Loucy (cell line): ENCODE data around the gene LRRIQ1.

Experiments used
- H2AFZ ChIP-seq: fragments of 200-600 bp; sonication (generic); 2 replicates; pipeline ENCODE4 v1.6.0; 2016; ENCODE audit warnings: antibody characterized with exemption, mild to moderate bottlenecking, low read length, moderate library complexity
- H3F3A ChIP-seq: fragments of 200-600 bp; 2 replicates; pipeline ENCODE4 v1.6.0; 2016; ENCODE audit warnings: antibody characterized with exemption, low read depth, mild to moderate bottlenecking
- H3K27me3 ChIP-seq: fragments of 200-600 bp; sonication (generic); 2 replicates; pipeline ENCODE4 v1.6.1; 2014; ENCODE audit warnings: low read length, mild to moderate bottlenecking; ENCODE audit not compliant: insufficient read depth, poor library complexity, severe bottlenecking
- H3K36me3 ChIP-seq: fragments of 200-600 bp; sonication (generic); 2 replicates; pipeline ENCODE4 v1.6.1; 2016; ENCODE audit warnings: low read length; ENCODE audit not compliant: insufficient read depth
- H3K4me1 ChIP-seq: fragments of 200-600 bp; sonication (generic); 2 replicates; pipeline ENCODE4 v1.5.1; 2014; ENCODE audit warnings: low read length, mild to moderate bottlenecking; ENCODE audit not compliant: insufficient read depth, poor library complexity, severe bottlenecking
- H3K4me2 ChIP-seq: fragments of 200-600 bp; sonication (generic); 2 replicates; pipeline ENCODE4 v1.6.0; 2014; ENCODE audit warnings: antibody characterized with exemption, low read length, low read depth, mild to moderate bottlenecking; ENCODE audit not compliant: poor library complexity, severe bottlenecking
- H3K4me3 ChIP-seq: fragments of 200-600 bp; sonication (generic); 2 replicates; pipeline ENCODE4 v1.5.1; 2014; ENCODE audit warnings: low read length, mild to moderate bottlenecking, mixed read lengths; ENCODE audit not compliant: poor library complexity, severe bottlenecking
- H3K79me2 ChIP-seq: fragments of 200-600 bp; sonication (generic); 2 replicates; pipeline ENCODE4 v1.6.1; 2014; ENCODE audit warnings: low read length; ENCODE audit not compliant: insufficient read depth
- H3K9ac ChIP-seq: fragments of 200-600 bp; sonication (generic); 2 replicates; pipeline ENCODE4 v1.6.0; 2014; ENCODE audit warnings: mild to moderate bottlenecking, low read depth, low read length, moderate library complexity; ENCODE audit not compliant: poor library complexity, severe bottlenecking
- H3K9me2 ChIP-seq: fragments of 200-600 bp; sonication (generic); replicated peaks from 2 replicates; pipeline ENCODE4 v1.6.1; 2016; ENCODE audit warnings: low read depth, low read length, mixed read lengths
- H3K9me3 ChIP-seq: fragments of 200-600 bp; sonication (generic); 2 replicates; pipeline ENCODE4 v1.6.1; 2014; ENCODE audit warnings: mild to moderate bottlenecking, antibody characterized with exemption, low read length, low read depth; ENCODE audit not compliant: insufficient read depth
- H4K20me1 ChIP-seq: fragments of 200-600 bp; sonication (generic); 2 replicates; pipeline ENCODE4 v1.6.0; 2014; ENCODE audit warnings: antibody characterized with exemption, low read length, mild to moderate bottlenecking; ENCODE audit not compliant: insufficient read depth, poor library complexity, severe bottlenecking
- CTCF ChIP-seq: fragments of 200-600 bp; sonication (generic); conservative IDR thresholded peaks from 2 replicates; pipeline ENCODE4 v1.5.1; 2014; ENCODE audit warnings: mild to moderate bottlenecking, antibody characterized with exemption, low read length
- EZH2phosphoT487 ChIP-seq: fragments of 200-600 bp; IDR thresholded peaks from 2 replicates; pipeline ENCODE4 v1.6.1; 2018; ENCODE audit warnings: antibody characterized with exemption, mild to moderate bottlenecking, moderate library complexity, borderline replicate concordance

The LRRIQ1 gene

GRCh38 chr12:85280984-85281630, 245.0 kb downstream of the LRRIQ1 start:
- TF ChIP-seq CTCF (no peak), EZH2phosphoT487 (no peak)
- Histone ChIP-seq H3K9ac (no peak overlapping the region), H3K4me3 (no peak overlapping the region), H2AFZ (no peak overlapping the region), H4K20me1 (no peaks in the 10 kb centered on the region), H3K4me2 (no peak overlapping the region), H3K9me3 (no peaks in the 10 kb centered on the region), H3K4me1 (no peaks in the 10 kb centered on the region), H3K79me2 (no peaks in the 10 kb centered on the region), H3F3A (no peaks in the 10 kb centered on the region), H3K27me3 (no peaks in the 10 kb centered on the region), H3K9me2 (no peaks in the 10 kb centered on the region), H3K36me3 (no peaks in the 10 kb centered on the region)

GRCh38 chr12:85281636-85282312, 245.6 kb downstream of the LRRIQ1 start:
- no peak for TF ChIP-seq EZH2phosphoT487
- no peak for TF ChIP-seq CTCF
- Histone ChIP-seq H3K4me2 (no peak overlapping the region), H3K9ac (no peak overlapping the region), H3K36me3 (no peaks in the 10 kb centered on the region), H3K79me2 (no peaks in the 10 kb centered on the region), H3K27me3 (no peaks in the 10 kb centered on the region), H3K9me2 (no peaks in the 10 kb centered on the region), H3F3A (no peaks in the 10 kb centered on the region), H3K9me3 (no peaks in the 10 kb centered on the region), H4K20me1 (no peaks in the 10 kb centered on the region), H3K4me1 (no peaks in the 10 kb centered on the region), H3K4me3 (no peak overlapping the region), H2AFZ (no peak overlapping the region)

GRCh38 chr12:85283560-85283959, 247.4 kb downstream of the LRRIQ1 start:
- H3K9me3 ChIP-seq, result no peaks in the 10 kb centered on the region
- no peak overlapping the region for H3K4me2 ChIP-seq
- H4K20me1 ChIP-seq, result no peaks in the 10 kb centered on the region
- no peaks in the 10 kb centered on the region for H3K79me2 ChIP-seq
- no peak for TF ChIP-seq CTCF
- no peak for TF ChIP-seq EZH2phosphoT487
- H3F3A ChIP-seq, result no peaks in the 10 kb centered on the region
- H3K27me3 ChIP-seq, result no peaks in the 10 kb centered on the region
- H2AFZ ChIP-seq, result no peak overlapping the region
- H3K9me2 ChIP-seq, result no peaks in the 10 kb centered on the region
- no peaks in the 10 kb centered on the region for H3K4me1 ChIP-seq
- no peak overlapping the region for H3K4me3 ChIP-seq
- no peak overlapping the region for H3K9ac ChIP-seq
- H3K36me3 ChIP-seq, result no peaks in the 10 kb centered on the region
